ENCODE data around the gene UPP2.

UPP2 gene

GRCh38 chr2:158094487-158095092 lies 7.1 kb upstream of the UPP2 start:
- DNase-seq (ENCODE audit: low read depth) = no peak
- no peak overlapping the region for H3K4me3 ChIP-seq (ENCODE audit: low read depth, low read length)
- no peak for TF ChIP-seq CTCF (IDR thresholded peaks at IDR 0.05; ENCODE audit: insufficient read depth, low read depth, low read length, missing control alignments)

GRCh38 chr2:158095269-158095668 lies 6.4 kb upstream of the UPP2 start:
- no peak for TF ChIP-seq CTCF (IDR thresholded peaks at IDR 0.05; ENCODE audit: insufficient read depth, low read depth, low read length, missing control alignments)
- no peak overlapping the region for H3K4me3 ChIP-seq (ENCODE audit: low read depth, low read length)
- no peak for DNase-seq (ENCODE audit: low read depth)

- no peak for TF ChIP-seq CTCF (IDR thresholded peaks at IDR 0.05; ENCODE audit: insufficient read depth, low read depth, low read length, missing control alignments)
- no peak overlapping the region for H3K4me3 ChIP-seq (ENCODE audit: low read depth, low read length)
- DNase-seq (ENCODE audit: low read depth) = no peak
Observed at GRCh38 chr2:158095912-158096311, 5.8 kb upstream of the UPP2 start.

GRCh38 chr2:158097481-158097880 lies 4.2 kb upstream of the UPP2 start:
- no peak for DNase-seq (ENCODE audit: low read depth)
- TF ChIP-seq CTCF (IDR thresholded peaks at IDR 0.05; ENCODE audit: insufficient read depth, low read depth, low read length, missing control alignments) = no peak
- H3K4me3 ChIP-seq (ENCODE audit: low read depth, low read length) = no peak overlapping the region

- H3K4me3 ChIP-seq (ENCODE audit: low read depth, low read length) = no peak overlapping the region
- TF ChIP-seq CTCF (IDR thresholded peaks at IDR 0.05; ENCODE audit: insufficient read depth, low read depth, low read length, missing control alignments) = no peak
- no peak for DNase-seq (ENCODE audit: low read depth)
Observed at GRCh38 chr2:158098178-158098577, 3.5 kb upstream of the UPP2 start.

- DNase-seq (ENCODE audit: low read depth) = no peak
- no peak overlapping the region for H3K4me3 ChIP-seq (ENCODE audit: low read depth, low read length)
- no peak for TF ChIP-seq CTCF (IDR thresholded peaks at IDR 0.05; ENCODE audit: insufficient read depth, low read depth, low read length, missing control alignments)
Observed at GRCh38 chr2:158099716-158100115, 2.0 kb upstream of the UPP2 start.

GRCh38 chr2:158100411-158100810 lies 1.3 kb upstream of the UPP2 start:
- DNase-seq (ENCODE audit: low read depth) = no peak
- TF ChIP-seq CTCF (IDR thresholded peaks at IDR 0.05; ENCODE audit: insufficient read depth, low read depth, low read length, missing control alignments) = no peak
- H3K4me3 ChIP-seq (ENCODE audit: low read depth, low read length) = no peak overlapping the region
